HEK293T (cell line): ENCODE measurements around the gene SRGAP3.

Experiments used
- BHLHE40 ChIP-seq: fragments of 450-650 bp; IDR thresholded peaks from 2 replicates; pipeline ENCODE4 v1.6.1; 2016; ENCODE audit warnings: mild to moderate bottlenecking, moderate library complexity, borderline replicate concordance
- CTBP1 ChIP-seq: fragments of 450-650 bp; IDR thresholded peaks from 2 replicates; pipeline ENCODE4 v1.6.1; 2016; ENCODE audit warnings: borderline replicate concordance
- ELF4 ChIP-seq: fragments of 450-650 bp; IDR thresholded peaks from 2 replicates; pipeline ENCODE4 v1.6.1; 2017; ENCODE audit warnings: antibody characterized with exemption
- FOXA1 ChIP-seq: fragments of 450-650 bp; IDR thresholded peaks from 2 replicates; pipeline ENCODE4 v1.6.1; 2016; ENCODE audit warnings: mild to moderate bottlenecking
- FOXK2 ChIP-seq: fragments of 450-650 bp; IDR thresholded peaks from 2 replicates; pipeline ENCODE4 v1.6.1; 2016; ENCODE audit warnings: mild to moderate bottlenecking
- FOXM1 ChIP-seq: fragments of 450-650 bp; IDR thresholded peaks from 2 replicates; pipeline ENCODE4 v1.6.1; 2017; ENCODE audit warnings: mild to moderate bottlenecking, borderline replicate concordance
- LEF1 ChIP-seq: fragments of 450-650 bp; IDR thresholded peaks from 2 replicates; pipeline ENCODE4 v1.6.1; 2017; ENCODE audit warnings: mild to moderate bottlenecking, borderline replicate concordance
- NFRKB ChIP-seq: fragments of 450-650 bp; IDR thresholded peaks from 2 replicates; pipeline ENCODE4 v1.6.1; 2016; ENCODE audit warnings: mild to moderate bottlenecking, moderate library complexity
- SP1 ChIP-seq: fragments of 450-650 bp; IDR thresholded peaks from 2 replicates; pipeline ENCODE4 v1.6.1; 2017
- SUZ12 ChIP-seq: fragments of 450-650 bp; IDR thresholded peaks from 2 replicates; pipeline ENCODE4 v1.6.1; 2016; ENCODE audit warnings: mild to moderate bottlenecking
- TARDBP ChIP-seq: fragments of 450-650 bp; IDR thresholded peaks from 2 replicates; pipeline ENCODE4 v1.6.1; 2016
- TF ChIP-seq, protein P1 (sequence below): fragments of 450-650 bp; IDR thresholded peaks from 2 replicates; pipeline ENCODE4 v1.6.1; 2016

DNA sequence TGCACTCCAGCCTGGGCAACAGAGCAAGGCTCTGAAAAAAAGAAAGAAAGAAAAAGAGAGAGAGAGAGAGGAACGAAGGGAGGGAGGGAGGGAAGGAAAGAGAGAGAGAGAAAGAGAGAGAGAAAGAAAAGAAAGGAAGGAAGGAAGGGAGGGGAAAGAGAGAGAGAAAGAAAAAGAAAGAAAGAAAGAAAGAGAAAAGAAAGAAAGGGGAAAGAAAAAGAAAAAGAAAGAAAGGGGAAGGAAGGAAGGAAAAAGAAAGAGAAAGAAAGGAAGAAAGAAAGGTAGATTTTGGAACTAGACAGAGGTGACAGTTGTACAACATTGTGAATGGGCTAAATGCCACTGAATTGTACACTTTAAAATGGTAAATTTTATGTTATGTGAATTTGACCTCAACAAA is 5.3 kb upstream of the SRGAP3 start:
- no peak for TF ChIP-seq FOXK2
- TF ChIP-seq SUZ12 = no peak
- TF ChIP-seq FOXM1 = no peak
- TF ChIP-seq SP1 = no peak
- TF ChIP-seq BHLHE40 = no peak
- TF ChIP-seq LEF1 = no peak
- TF ChIP-seq, protein P1, sequence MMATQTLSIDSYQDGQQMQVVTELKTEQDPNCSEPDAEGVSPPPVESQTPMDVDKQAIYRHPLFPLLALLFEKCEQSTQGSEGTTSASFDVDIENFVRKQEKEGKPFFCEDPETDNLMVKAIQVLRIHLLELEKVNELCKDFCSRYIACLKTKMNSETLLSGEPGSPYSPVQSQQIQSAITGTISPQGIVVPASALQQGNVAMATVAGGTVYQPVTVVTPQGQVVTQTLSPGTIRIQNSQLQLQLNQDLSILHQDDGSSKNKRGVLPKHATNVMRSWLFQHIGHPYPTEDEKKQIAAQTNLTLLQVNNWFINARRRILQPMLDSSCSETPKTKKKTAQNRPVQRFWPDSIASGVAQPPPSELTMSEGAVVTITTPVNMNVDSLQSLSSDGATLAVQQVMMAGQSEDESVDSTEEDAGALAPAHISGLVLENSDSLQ = no peak
- no peak for TF ChIP-seq TARDBP
- TF ChIP-seq FOXA1 = no peak
- TF ChIP-seq CTBP1 = no peak
- TF ChIP-seq NFRKB = no peak
- no peak for TF ChIP-seq ELF4
